Measurements from ENCODE around the gene TMEM165. TPM values are rescaled to one million over a fixed set of nuclear protein-coding genes. Genes with fewer than 3 reads are reported as not detected.

Gene TMEM165
- total and polyA plus RNA-seq, 2 donors (not counting 3 experiments of a cell fraction or from before 2014, with no cell fraction given) = 144 to 177 TPM

- Histone ChIP-seq H3K27ac (ENCODE audit: insufficient read depth, low read depth, low read length) (no peak overlapping the region), H3K4me2 (ENCODE audit: insufficient read depth, low read length) (no peak overlapping the region), H3K27me3 (ENCODE audit: control insufficient read depth in 2 of 2, insufficient read depth in 2 of 2, low read length in 2 of 2) (no peaks in the 10 kb centered on the region), H2AFZ (ENCODE audit: low read depth, low read length) (no peak overlapping the region), H3K4me1 (ENCODE audit: control insufficient read depth, extremely low read depth, insufficient read depth, low read length) (no peaks in the 10 kb centered on the region), H3K9ac (replicated peaks; ENCODE audit: extremely low read depth, insufficient read depth, low read length) (no peak overlapping the region), H3K9me3 (replicated peaks; ENCODE audit: control insufficient read depth, insufficient read depth, low read length) (no peaks in the 10 kb centered on the region), H3K36me3 (ENCODE audit: control insufficient read depth in 2 of 2, extremely low read depth in 1 of 2, insufficient read depth in 2 of 2, low read length in 2 of 2) (no peaks in the 10 kb centered on the region), H4K20me1 (replicated peaks; ENCODE audit: control insufficient read depth, extremely low read depth, insufficient read depth, low read length) (no peaks in the 10 kb centered on the region), H3K4me3 (replicated peaks in 1 of 3; ENCODE audit: insufficient read depth in 1 of 3, low read depth in 1 of 3, low read length in 3 of 3) (no peak overlapping the region), H3K79me2 (ENCODE audit: control insufficient read depth, insufficient read depth, low read length) (no peaks in the 10 kb centered on the region), H3K9me1 (replicated peaks; ENCODE audit: control insufficient read depth, extremely low read depth, insufficient read depth, low read length) (no peaks in the 10 kb centered on the region)
- TF ChIP-seq FOS (IDR thresholded peaks at IDR 0.05; ENCODE audit: borderline replicate concordance, insufficient read depth, low read length) (no peak), GATA2 (IDR thresholded peaks at IDR 0.05; ENCODE audit: insufficient read depth, insufficient read length, low read depth, low read length) (no peak), CTCF (IDR thresholded peaks at IDR 0.05; ENCODE audit: extremely low read depth in 1 of 2, insufficient read depth in 1 of 2, low read depth in 1 of 2, low read length in 2 of 2) (no peak), JUN (IDR thresholded peaks at IDR 0.05; ENCODE audit: borderline replicate concordance, insufficient read depth, insufficient read length, low read depth) (no peak), POLR2A (IDR thresholded peaks at IDR 0.05; ENCODE audit: low read depth, low read length) (no peak), EZH2 (IDR thresholded peaks at IDR 0.05; ENCODE audit: borderline replicate concordance, low read depth, low read length, severe bottlenecking) (no peak)
- DNase-seq (ENCODE audit: low read depth, low spot score) (no peak), FAIRE-seq (no peak)
- intact Hi-C loops (cut with micrococcal nuclease) (no loop called here), dilution Hi-C loops (cut with MboI; ENCODE audit: extremely low pct_ligation_motif_present, low sequenced_read_pairs) (no loop called here)
- ChIA-PET CTCF (interaction anchor here (1.5 to 3.1 kb wide), 2 partner anchors 21 to 169 kb away, joined by 5 to 9 read pairs; no protein-coding TSS in a partner anchor), POLR2A (no interaction called here)
- BruUV-seq (replicated peaks) = no TSS peak
Observed at GRCh38 chr4:55385201-55385649, 10.5 kb upstream of the TMEM165 start.

All from endothelial cell of umbilical vein (primary cell).